Central memory CD8-positive, alpha-beta T cell (primary cell): Measurements from ENCODE around the gene DHRS13.
A peak's percentile ranks its signal among the peaks of the same experiment; 100 is the strongest.
"Not testable (repeated sequence)": the region's sequence is repeated elsewhere in the genome, so short reads cannot be mapped to it uniquely, and the experiment has no call there.

Source experiments
- ATAC-seq: fragments of 150-1000 bp; cut with Tn5 transposase; replicated peaks from 2 replicates; pipeline ENCODE4 v1.10.0; 2022; ENCODE audit warnings: mild to moderate bottlenecking, moderate FRiP score, moderate number of reproducible peaks; ENCODE audit not compliant: poor library complexity, severe bottlenecking; ENCODE audit errors: extremely low read depth
- DNase-seq, 2 donors: peaks; one replicate each; pipeline ENCODE4 v3.0.0; 2021; ENCODE audit warnings: low spot score in 2 of 2
- H3K27ac Mint-ChIP-seq: one replicate; pipeline ENCODE4 v1.8.0; 2022; ENCODE audit warnings: low read depth, mild to moderate bottlenecking, moderate library complexity, mixed read lengths
- H3K27me3 Mint-ChIP-seq: one replicate; pipeline ENCODE4 v1.8.0; 2022; ENCODE audit warnings: mixed read lengths
- H3K36me3 Mint-ChIP-seq: one replicate; pipeline ENCODE4 v1.8.0; 2022; ENCODE audit warnings: mild to moderate bottlenecking, moderate library complexity, mixed read lengths; ENCODE audit not compliant: insufficient read depth
- H3K4me1 Mint-ChIP-seq: one replicate; pipeline ENCODE4 v1.8.0; 2022; ENCODE audit warnings: mixed read lengths
- H3K4me3 Mint-ChIP-seq: one replicate; pipeline ENCODE4 v1.8.0; 2022; ENCODE audit warnings: mild to moderate bottlenecking, moderate library complexity, mixed read lengths
- H3K9me3 Mint-ChIP-seq: one replicate; pipeline ENCODE4 v1.8.0; 2022; ENCODE audit warnings: mixed read lengths

The DHRS13 gene

DNA sequence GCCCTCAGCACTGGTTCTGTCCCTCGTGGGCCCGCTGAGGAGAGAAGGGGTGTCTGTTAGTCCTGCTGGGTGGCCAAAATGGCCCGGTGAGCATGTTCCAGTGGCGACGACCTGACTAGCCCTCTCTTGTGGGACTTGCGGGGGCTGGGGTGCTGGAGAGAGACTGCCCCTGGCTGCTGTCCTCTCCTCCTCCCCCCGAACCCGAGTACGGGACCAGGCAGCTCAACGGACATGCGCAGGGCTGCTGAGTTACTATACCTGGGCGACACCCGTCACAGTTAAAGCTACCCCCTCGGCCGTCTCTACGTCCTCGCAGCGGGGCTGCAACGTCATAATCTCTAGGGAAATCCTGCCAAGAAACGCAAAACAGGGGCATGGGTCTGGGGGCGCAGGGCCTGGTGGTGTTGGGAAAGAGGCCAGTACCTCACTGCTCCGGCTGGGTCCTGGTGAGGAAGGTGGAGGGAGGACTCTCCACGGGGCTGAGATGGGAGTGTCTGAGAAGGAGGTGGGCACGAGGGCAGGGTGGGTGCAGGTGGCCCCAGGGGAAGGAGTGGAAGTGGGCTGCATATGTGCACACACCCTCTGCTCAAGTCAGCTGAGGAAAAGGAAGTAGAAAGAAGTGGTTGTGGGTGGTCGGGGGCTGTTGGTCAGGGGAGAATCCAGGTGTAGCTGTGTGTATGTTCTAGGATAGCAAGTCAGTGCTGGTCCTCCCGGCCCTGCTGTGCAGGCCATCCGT, 18.7 kb downstream of the DHRS13 start:
- peaks cover 29% of the 10 kb centered on the region for H3K4me1 Mint-ChIP-seq
- DNase-seq = no peak
- no peaks in the 10 kb centered on the region for H3K27me3 Mint-ChIP-seq
- H3K9me3 Mint-ChIP-seq = no peaks in the 10 kb centered on the region
- peaks cover 35% of the 10 kb centered on the region for H3K36me3 Mint-ChIP-seq
- no peak overlapping the region for H3K4me3 Mint-ChIP-seq
- peak overlapping the region; percentile 68 for H3K27ac Mint-ChIP-seq
- ATAC-seq = no peak

DNA sequence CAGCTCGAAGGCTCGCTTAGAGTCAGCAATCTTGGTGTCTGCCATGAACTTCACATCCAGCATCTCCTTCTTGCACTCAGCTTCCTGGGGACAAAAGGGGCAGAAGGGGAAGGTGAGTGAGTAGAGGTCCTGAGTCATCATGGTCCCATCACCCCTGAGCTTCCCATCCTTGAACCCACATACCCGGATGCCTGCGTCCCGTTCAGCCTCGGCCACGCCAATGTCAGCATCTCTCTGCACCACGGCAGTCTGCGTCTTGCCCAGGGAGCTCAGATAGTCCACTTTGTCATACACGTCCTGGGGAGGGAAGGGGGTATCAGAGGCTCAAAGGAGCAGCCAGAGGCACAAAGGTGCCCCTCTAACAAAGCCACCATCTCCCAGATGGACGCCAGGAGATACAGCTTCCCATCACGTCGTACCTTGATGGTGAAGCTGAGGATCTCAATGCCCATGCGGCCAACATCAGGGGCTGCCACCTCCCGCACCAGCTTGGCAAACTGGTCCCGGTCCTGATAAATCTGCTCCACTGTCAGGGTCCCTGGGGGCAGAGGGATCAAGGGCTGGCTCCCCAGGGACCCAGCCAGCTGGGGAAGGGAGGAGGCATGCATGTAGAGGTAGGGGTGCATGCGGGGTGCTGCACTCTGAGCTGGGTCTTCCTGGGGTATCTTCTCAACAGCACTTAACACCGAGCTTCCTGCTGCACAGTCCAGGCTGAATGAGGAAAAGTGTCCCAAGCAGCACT, 20.6 kb downstream of the DHRS13 start:
- H3K27ac Mint-ChIP-seq = no peak overlapping the region
- ATAC-seq = no peak
- peaks cover 26% of the 10 kb centered on the region for H3K4me1 Mint-ChIP-seq
- H3K9me3 Mint-ChIP-seq = no peaks in the 10 kb centered on the region
- no peak for DNase-seq
- H3K27me3 Mint-ChIP-seq = no peaks in the 10 kb centered on the region
- peaks cover 33% of the 10 kb centered on the region for H3K36me3 Mint-ChIP-seq
- H3K4me3 Mint-ChIP-seq = no peak overlapping the region

DNA sequence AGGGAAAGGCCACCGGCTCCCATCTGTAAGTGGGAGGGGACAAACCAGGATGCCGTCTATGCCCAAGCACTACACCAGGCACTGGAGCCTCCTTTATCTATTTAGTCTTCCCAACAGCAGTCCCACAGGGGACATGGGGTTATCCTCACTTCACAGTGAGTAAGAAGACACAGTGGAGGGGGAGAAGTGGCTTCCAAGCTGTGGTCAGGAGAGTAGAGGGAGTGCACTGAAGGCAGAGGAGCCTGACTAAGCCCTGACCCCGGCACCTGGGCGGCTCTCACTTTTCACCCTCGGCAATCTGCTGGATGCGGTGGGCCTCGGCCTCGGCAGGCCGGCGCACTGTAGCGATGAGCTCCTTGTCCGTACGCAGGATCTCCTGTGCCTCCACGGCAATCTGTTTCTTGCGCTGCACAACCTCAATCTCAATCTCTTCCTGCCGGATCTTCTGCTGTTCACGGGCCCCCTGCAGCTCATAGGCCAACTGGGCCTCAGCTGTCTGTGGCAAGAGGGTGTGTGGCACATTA, 21.3 kb downstream of the DHRS13 start:
- Mint-ChIP-seq H3K9me3 (no peaks in the 10 kb centered on the region), H3K27me3 (no peaks in the 10 kb centered on the region), H3K36me3 (peaks cover 33% of the 10 kb centered on the region), H3K27ac (no peak overlapping the region), H3K4me1 (peaks cover 21% of the 10 kb centered on the region), H3K4me3 (no peak overlapping the region)
- no peak for ATAC-seq
- DNase-seq = no peak

DNA sequence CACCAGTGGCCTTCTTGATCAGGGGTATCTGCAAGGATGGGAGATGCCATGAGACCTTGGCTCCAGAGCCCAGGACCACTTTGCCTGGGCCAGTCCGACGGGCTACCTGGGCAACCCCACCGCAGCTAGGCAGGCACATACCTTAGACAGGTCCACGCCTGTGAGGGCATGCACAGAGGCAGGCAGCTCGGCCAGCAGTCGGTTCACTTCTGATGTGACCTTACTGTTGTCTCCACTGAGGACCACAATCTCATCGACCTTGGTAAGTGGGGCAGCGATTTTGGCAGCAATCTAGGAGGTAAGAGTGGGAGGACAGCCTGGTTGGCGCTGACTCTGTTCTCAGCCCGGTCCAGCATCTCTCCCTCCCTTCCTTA, 22.3 kb downstream of the DHRS13 start:
- no peak for ATAC-seq
- no peak overlapping the region for H3K4me3 Mint-ChIP-seq
- H3K27me3 Mint-ChIP-seq = no peaks in the 10 kb centered on the region
- no peak overlapping the region for H3K27ac Mint-ChIP-seq
- H3K36me3 Mint-ChIP-seq = peaks cover 31% of the 10 kb centered on the region
- DNase-seq = no peak
- H3K4me1 Mint-ChIP-seq = peaks cover 24% of the 10 kb centered on the region
- H3K9me3 Mint-ChIP-seq = no peaks in the 10 kb centered on the region

DNA sequence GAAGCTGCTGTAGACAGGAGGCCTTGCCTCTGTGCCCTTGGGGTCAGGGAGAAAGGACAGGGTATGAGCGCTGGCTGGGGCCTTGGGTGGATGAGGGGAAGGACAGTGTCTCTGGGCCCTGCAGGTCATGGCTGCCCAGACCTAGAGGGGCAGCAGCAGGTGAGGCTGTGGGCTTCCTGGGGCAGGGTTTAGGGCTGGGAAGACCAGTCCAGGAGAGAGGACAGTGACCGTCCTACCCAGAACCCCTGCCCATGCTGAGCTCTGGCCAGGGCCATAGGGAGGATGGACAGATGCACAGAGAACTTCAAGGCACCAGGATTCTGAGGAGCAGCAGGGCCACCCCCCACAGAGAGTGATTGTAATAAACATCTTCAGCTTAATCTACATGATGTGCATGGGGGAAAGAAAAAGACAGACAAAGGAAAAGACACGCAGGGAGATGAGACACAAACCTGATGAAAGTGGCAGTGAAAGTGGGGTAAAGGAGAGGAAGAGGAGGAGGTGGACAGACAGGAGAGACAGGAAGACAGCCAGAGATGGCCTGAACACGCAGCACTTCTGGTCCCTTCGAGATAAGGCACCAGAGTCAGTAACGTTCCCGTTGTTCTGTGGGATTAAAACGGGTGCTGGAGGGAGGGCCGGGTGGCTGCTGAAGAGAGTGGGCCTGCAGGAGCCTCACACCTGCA, 22.9 kb downstream of the DHRS13 start:
- ATAC-seq (no peak), DNase-seq (no peak)
- Mint-ChIP-seq H3K4me3 (no peak overlapping the region), H3K4me1 (peaks cover 20% of the 10 kb centered on the region), H3K9me3 (no peaks in the 10 kb centered on the region), H3K27ac (no peak overlapping the region), H3K36me3 (peaks cover 31% of the 10 kb centered on the region), H3K27me3 (no peaks in the 10 kb centered on the region)

DNA sequence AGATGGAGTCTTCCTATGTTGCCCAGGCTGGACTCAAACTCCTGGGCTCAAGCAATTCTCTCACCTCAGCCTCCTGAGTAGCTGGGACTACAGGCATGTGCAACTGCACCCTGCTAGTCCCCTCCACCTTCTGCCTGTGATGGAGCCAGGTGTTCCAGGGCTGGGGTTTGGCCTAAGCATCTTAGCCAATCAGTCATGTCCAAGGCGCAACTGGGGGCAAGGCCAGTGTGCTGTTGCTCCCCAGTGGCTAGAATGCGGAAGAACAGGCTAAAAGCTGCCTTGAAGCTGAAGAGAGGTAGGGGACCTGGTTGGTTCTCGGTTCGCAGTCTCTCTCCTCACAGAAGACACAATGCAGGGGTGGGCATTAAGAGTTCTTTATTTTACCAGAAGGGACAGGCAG, 23.9 kb downstream of the DHRS13 start:
- Mint-ChIP-seq H3K4me1 (peaks cover 11% of the 10 kb centered on the region), H3K27ac (peak overlapping the region; percentile 5), H3K36me3 (peaks cover 27% of the 10 kb centered on the region), H3K4me3 (no peak overlapping the region), H3K27me3 (no peaks in the 10 kb centered on the region), H3K9me3 (no peaks in the 10 kb centered on the region)
- DNase-seq (no peak), ATAC-seq (no peak)

DNA sequence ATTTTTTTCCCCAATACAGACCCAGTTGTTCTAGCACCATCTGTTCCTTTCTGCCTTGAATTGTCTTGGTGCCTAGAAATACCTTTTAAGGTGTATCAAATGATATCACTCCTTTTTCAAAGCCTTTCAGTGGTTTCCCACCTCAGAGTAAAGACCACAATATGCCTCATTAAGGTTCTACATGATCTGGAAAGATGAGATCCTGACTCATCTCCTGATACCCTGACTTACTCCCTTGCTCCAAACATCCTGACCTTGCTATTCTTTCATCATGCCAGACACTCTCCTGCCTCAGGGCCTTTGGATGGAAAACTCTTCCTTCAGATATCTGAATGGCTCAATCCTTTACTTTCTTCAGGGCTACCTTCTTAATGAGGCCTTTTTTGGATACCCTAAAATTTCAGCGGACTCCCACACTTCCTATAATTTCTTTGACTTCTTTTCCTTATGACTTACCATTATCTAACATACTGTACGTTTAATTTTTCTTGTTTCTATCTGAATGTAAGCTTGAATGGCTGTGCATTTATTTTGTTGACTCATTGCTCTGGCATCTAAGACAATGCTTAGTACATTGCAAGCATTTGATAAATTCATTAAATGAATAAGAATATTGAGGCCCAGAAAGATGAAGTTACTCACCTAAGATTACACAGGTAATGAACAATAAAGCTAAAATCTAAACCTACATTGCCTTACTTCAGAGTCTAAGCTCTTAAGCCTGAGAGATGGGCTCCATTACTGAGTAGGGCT, 24.5 kb downstream of the DHRS13 start:
- ATAC-seq (no peak), DNase-seq (no peak)
- Mint-ChIP-seq H3K4me1 (peaks cover 11% of the 10 kb centered on the region), H3K4me3 (no peak overlapping the region), H3K27me3 (no peaks in the 10 kb centered on the region), H3K36me3 (peaks cover 27% of the 10 kb centered on the region), H3K27ac (peak overlapping the region; percentile 5), H3K9me3 (no peaks in the 10 kb centered on the region)

DNA sequence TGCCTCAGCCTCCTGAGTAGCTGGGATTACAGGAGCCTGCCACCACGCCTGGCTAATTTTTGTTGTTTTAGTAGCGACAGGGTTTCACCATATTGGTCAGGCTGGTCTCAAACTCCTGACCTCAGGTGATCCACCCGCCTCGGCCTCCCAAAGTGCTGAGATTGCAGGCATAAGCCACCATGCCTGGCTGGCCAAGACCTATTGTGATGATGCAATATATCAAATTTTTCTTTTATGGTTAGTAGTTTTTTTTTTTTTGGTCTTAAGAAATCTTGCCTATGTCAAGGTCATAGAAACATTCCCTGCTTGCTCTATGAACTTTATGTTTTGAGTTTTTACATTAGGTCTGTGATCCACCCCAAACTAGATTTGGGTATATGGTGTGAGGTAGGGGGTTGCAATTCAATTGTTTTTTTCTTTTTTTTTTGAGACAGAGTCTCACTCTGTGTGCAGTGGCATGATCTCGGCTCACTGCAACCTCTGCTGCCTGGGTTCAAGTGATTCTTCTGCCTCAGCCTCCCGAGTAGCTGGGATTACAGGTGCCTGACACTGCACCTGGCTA, 25.6 kb downstream of the DHRS13 start:
- H3K36me3 Mint-ChIP-seq = peaks cover 22% of the 10 kb centered on the region
- H3K4me1 Mint-ChIP-seq = peaks cover 11% of the 10 kb centered on the region
- not testable (repeated sequence) for H3K4me3 Mint-ChIP-seq, H3K27me3 Mint-ChIP-seq, H3K9me3 Mint-ChIP-seq, ATAC-seq, DNase-seq
- H3K27ac Mint-ChIP-seq = peak overlapping the region; percentile 61

DNA sequence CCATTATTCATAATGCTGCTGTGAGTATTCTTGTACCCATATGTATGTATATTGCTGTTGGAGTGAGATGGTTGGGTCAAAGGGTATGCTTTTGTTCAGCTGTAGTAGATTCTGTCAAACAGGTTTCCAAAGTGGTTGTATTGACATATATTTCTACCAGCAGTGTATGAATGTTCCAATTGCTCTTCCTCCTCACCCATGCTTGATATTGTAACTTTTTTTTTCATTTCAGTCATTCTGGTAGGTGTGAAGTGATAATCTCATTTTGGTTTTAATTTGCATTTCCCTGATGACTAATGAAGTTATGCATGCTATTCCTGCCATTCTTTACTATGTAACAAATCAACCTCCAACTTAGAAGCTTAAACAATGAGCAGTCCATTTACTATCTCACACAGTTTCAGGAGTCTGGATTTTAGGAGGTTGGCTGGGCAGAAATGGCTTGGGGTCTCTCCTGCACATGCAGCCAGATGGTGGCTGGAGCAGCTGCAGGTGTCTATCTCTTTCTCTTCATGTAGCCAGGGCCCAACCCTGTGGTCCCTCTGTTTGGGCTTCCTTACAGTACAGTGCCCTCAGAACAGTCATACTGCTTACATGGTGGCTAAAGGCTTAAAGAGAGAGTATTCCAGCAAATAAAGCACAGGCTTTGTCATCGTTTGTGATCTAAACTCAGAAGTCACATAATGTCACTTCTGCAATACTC, 26.9 kb downstream of the DHRS13 start:
- no peak for ATAC-seq

DNA sequence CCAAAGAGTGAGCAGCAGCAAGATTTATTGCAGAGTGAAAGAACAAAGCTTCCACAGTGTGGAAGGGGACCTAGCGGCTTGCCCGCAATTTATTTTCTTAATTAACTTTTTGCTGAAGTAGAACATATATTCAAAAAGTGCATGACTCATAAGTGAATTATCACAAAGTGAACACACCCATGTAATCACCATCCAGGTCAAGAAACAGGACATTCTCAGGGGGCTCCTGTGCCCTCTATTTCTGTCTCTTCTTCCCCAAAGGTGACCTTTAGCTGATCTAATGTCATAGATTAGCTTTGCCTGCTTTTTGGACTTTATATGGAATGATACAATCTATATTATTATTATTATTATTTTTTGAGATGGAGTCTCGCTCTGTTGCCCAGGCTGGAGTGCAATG, 28.1 kb downstream of the DHRS13 start:
- H3K27ac Mint-ChIP-seq = no peak overlapping the region
- H3K27me3 Mint-ChIP-seq = no peaks in the 10 kb centered on the region
- peaks cover 8% of the 10 kb centered on the region for H3K36me3 Mint-ChIP-seq
- no peak overlapping the region for H3K4me3 Mint-ChIP-seq
- no peaks in the 10 kb centered on the region for H3K9me3 Mint-ChIP-seq
- no peak for ATAC-seq
- peaks cover 22% of the 10 kb centered on the region for H3K4me1 Mint-ChIP-seq
- no peak for DNase-seq

More for the DNA sequence above, 26.9 kb downstream of the DHRS13 start:
- H3K27me3 Mint-ChIP-seq = no peaks in the 10 kb centered on the region
- H3K36me3 Mint-ChIP-seq = peaks cover 15% of the 10 kb centered on the region
- no peaks in the 10 kb centered on the region for H3K9me3 Mint-ChIP-seq
- H3K27ac Mint-ChIP-seq = no peak overlapping the region
- H3K4me1 Mint-ChIP-seq = peaks cover 19% of the 10 kb centered on the region
- DNase-seq = no peak
- no peak overlapping the region for H3K4me3 Mint-ChIP-seq

DNA sequence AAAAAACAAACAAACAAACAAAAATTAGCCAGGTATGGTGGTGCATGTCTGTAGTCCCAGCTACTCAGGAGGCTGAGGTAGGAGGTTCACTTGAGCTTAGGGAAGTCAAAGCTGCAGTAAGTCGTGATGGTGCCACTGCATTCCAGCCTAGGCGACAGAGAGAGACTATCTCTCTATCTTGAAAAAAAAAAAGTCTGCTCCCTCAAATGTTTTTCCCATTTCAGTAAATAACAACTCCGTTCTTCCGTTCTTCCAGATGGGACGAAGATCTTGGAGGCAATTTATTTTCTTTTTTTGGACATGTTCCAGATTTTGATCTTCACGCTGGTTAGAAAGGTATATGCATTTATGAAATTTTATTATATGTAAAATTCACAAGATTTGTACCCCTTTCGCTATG, 29.0 kb downstream of the DHRS13 start:
- Mint-ChIP-seq H3K27ac (no peak overlapping the region), H3K36me3 (peaks cover 5% of the 10 kb centered on the region), H3K27me3 (no peaks in the 10 kb centered on the region), H3K9me3 (no peaks in the 10 kb centered on the region), H3K4me1 (peaks cover 22% of the 10 kb centered on the region), H3K4me3 (no peak overlapping the region)
- no peak for ATAC-seq
- no peak for DNase-seq
